Vagina (tissue), 2 donors: ENCODE data around the gene CPN1.

Experiments used
- POLR2A ChIP-seq, 2 donors: fragments of 450-650 bp; IDR thresholded peaks; one replicate each; pipeline ENCODE4 v1.6.1; 2017; ENCODE audit warnings: antibody characterized with exemption in 2 of 2, mild to moderate bottlenecking in 2 of 2, moderate library complexity in 2 of 2
- TF ChIP-seq, protein P1 (sequence below), 3 experiments: fragments of 450-650 bp in 2 of 3; fragments of 200-600 bp in 1 of 3; sonication (generic) in 1 of 3; IDR thresholded peaks; one replicate each; pipeline ENCODE4 v1.5.1; 2017 to 2019; ENCODE audit warnings: antibody characterized with exemption in 3 of 3, mild to moderate bottlenecking in 2 of 3, moderate library complexity in 2 of 3

DNA sequence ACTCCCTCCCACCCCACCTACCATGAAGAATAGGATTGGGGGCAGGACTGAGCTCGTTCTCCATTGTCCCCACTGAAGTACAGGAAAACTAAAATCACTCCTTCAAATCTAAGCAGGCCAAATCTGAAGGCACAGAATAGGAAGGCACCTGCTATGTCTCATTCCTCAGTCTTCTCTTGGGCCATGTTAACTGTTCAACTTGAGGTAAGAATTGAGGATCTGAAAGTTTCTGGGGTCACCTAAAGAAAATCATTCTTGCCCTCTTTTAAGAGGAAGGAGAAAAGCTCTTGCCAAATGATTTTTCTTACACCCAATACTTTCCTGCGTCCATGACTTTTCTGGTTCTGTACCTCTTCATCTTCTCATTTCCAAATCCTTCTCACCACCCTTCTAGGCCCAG lies 4.9 kb downstream of the CPN1 start:
- TF ChIP-seq, protein P1, sequence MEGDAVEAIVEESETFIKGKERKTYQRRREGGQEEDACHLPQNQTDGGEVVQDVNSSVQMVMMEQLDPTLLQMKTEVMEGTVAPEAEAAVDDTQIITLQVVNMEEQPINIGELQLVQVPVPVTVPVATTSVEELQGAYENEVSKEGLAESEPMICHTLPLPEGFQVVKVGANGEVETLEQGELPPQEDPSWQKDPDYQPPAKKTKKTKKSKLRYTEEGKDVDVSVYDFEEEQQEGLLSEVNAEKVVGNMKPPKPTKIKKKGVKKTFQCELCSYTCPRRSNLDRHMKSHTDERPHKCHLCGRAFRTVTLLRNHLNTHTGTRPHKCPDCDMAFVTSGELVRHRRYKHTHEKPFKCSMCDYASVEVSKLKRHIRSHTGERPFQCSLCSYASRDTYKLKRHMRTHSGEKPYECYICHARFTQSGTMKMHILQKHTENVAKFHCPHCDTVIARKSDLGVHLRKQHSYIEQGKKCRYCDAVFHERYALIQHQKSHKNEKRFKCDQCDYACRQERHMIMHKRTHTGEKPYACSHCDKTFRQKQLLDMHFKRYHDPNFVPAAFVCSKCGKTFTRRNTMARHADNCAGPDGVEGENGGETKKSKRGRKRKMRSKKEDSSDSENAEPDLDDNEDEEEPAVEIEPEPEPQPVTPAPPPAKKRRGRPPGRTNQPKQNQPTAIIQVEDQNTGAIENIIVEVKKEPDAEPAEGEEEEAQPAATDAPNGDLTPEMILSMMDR (IDR thresholded peaks at IDR 0.05) = no peak
- TF ChIP-seq POLR2A (IDR thresholded peaks at IDR 0.05) = no peak
